Keratinocyte (primary cell): Measurements from ENCODE around the gene DOC2A. TPM values are rescaled to one million over a fixed set of nuclear protein-coding genes. Genes with fewer than 3 reads are reported as not detected.

Experiments used
- DNase-seq: peaks from one replicate; pipeline ENCODE4 v3.0.0-alpha.2; 2011; ENCODE audit warnings: low read depth, missing footprints, low spot score
- FAIRE-seq: peaks from 2 replicates; lab custom pipeline; 2011; peaks lifted over from hg19 to GRCh38; lab: Jason Lieb, UNC
- H2AFZ ChIP-seq: 2 replicates; pipeline ENCODE4 v1.6.0; 2012; ENCODE audit warnings: low read length, control low read depth, inconsistent platforms; ENCODE audit not compliant: control insufficient read depth
- H3K27ac ChIP-seq: 2 replicates; pipeline ENCODE4 v1.5.1; 2011; ENCODE audit warnings: low read length; ENCODE audit not compliant: control insufficient read depth, insufficient read depth
- H3K27me3 ChIP-seq: 3 replicates; pipeline ENCODE4 v1.6.0; 2011; ENCODE audit warnings: low read length; ENCODE audit not compliant: control insufficient read depth, insufficient read depth; ENCODE audit errors: extremely low read depth
- H3K36me3 ChIP-seq, 2 experiments: 2 replicates in 1 of 2; 3 replicates in 1 of 2; pipeline ENCODE4 v1.5.1; 2011; ENCODE audit warnings: low read length in 2 of 2, mild to moderate bottlenecking in 1 of 2; ENCODE audit not compliant: control insufficient read depth in 2 of 2, insufficient read depth in 2 of 2; ENCODE audit errors: extremely low read depth in 1 of 2
- H3K4me1 ChIP-seq: 3 replicates; pipeline ENCODE4 v1.5.1; 2011; ENCODE audit warnings: low read length; ENCODE audit not compliant: control insufficient read depth, insufficient read depth; ENCODE audit errors: extremely low read depth
- H3K4me2 ChIP-seq: 3 replicates; pipeline ENCODE4 v1.6.0; 2011; ENCODE audit warnings: low read depth, low read length; ENCODE audit not compliant: control insufficient read depth, insufficient read depth; ENCODE audit errors: extremely low read depth
- H3K4me3 ChIP-seq, 3 experiments: fragments of 200-600 bp in 1 of 3; sonication (generic) in 1 of 3; 2 replicates in 2 of 3; 3 replicates in 1 of 3; pipeline ENCODE4 v1.5.1; 2011 to 2016; ENCODE audit warnings: low read length in 3 of 3, mild to moderate bottlenecking in 3 of 3, control low read depth in 2 of 3, inconsistent platforms in 1 of 3, low read depth in 1 of 3, mixed read lengths in 1 of 3, mixed run types in 1 of 3, moderate library complexity in 1 of 3; ENCODE audit not compliant: control insufficient read depth in 2 of 3, insufficient read depth in 2 of 3; ENCODE audit errors: extremely low read depth in 1 of 3
- H3K79me2 ChIP-seq: 2 replicates; pipeline ENCODE4 v1.6.0; 2012; ENCODE audit warnings: low read length; ENCODE audit not compliant: control insufficient read depth, insufficient read depth
- H3K9ac ChIP-seq: 3 replicates; pipeline ENCODE4 v1.6.0; 2011; ENCODE audit warnings: low read length; ENCODE audit not compliant: control insufficient read depth, insufficient read depth; ENCODE audit errors: extremely low read depth
- H3K9me1 ChIP-seq: 3 replicates; pipeline ENCODE4 v1.6.0; 2011; ENCODE audit warnings: low read length; ENCODE audit not compliant: control insufficient read depth, insufficient read depth; ENCODE audit errors: extremely low read depth
- H3K9me3 ChIP-seq: 2 replicates; pipeline ENCODE4 v1.5.1; 2012; ENCODE audit warnings: low read depth, low read length; ENCODE audit not compliant: control insufficient read depth
- H4K20me1 ChIP-seq: 3 replicates; pipeline ENCODE4 v1.6.0; 2011; ENCODE audit warnings: low read length; ENCODE audit not compliant: control insufficient read depth, insufficient read depth; ENCODE audit errors: extremely low read depth
- CTCF ChIP-seq, 3 experiments: IDR thresholded peaks in 1 of 3; conservative IDR thresholded peaks in 1 of 3; optimal IDR thresholded peaks in 1 of 3; 2 replicates in 2 of 3; 3 replicates in 1 of 3; pipeline versions ENCODE3 to v1.5.1; 2011; ENCODE audit warnings: low read length in 3 of 3, mild to moderate bottlenecking in 3 of 3, moderate library complexity in 2 of 3, control low read depth in 1 of 3, inconsistent platforms in 1 of 3; ENCODE audit not compliant: insufficient read depth in 2 of 3; ENCODE audit errors: extremely low read depth in 1 of 3
- EZH2 ChIP-seq: IDR thresholded peaks from one replicate; pipeline ENCODE4 v1.6.1; 2012; ENCODE audit warnings: inconsistent platforms, mild to moderate bottlenecking, low read length, moderate library complexity
- dilution Hi-C: fragments of 300-500 bp; cut with MboI; formaldehyde crosslinking; loops from one replicate; pipeline ENCODE4 v1.7.0; 2020; ENCODE audit warnings: low sequenced_read_pairs; ENCODE audit not compliant: extremely low pct_ligation_motif_present
- polyA plus RNA-seq, 5 experiments: library from polyadenylated mRNA; depleted of rRNA in 3 of 5; stranded (reverse) in 3 of 5; stranded (forward) in 1 of 5; unstranded in 1 of 5; fragments of >200 nt; gene quantifications; 1 replicate in 1 of 5; 2 replicates in 3 of 5; 3 replicates in 1 of 5; pipeline versions ENCODE4 v1.2.1 to v1.2.3, GENCODE V29; 2011 to 2012; ENCODE audit warnings: missing spikeins in 2 of 5, low read depth in 1 of 5, low replicate concordance in 1 of 5

Gene DOC2A
- polyA plus RNA-seq, 1 donor (not counting 4 experiments of a cell fraction or from before 2014, with no cell fraction given) = 0.26 TPM

GRCh38 chr16:29982560-29983419, 28.0 kb downstream of the DOC2A start:
- Histone ChIP-seq H3K9ac (no peak overlapping the region), H3K27ac (no peak overlapping the region), H3K9me1 (no peaks in the 10 kb centered on the region), H4K20me1 (peaks cover under 1% of the 10 kb centered on the region), H3K27me3 (no peaks in the 10 kb centered on the region), H3K4me3 (no peak overlapping the region), H3K4me2 (no peak overlapping the region), H3K9me3 (no peaks in the 10 kb centered on the region), H3K4me1 (no peaks in the 10 kb centered on the region), H3K79me2 (peaks cover 5% of the 10 kb centered on the region), H2AFZ (no peak overlapping the region), H3K36me3 (peaks cover 56 to 68% of the 10 kb centered on the region in 2 experiments)
- TF ChIP-seq CTCF (optimal IDR thresholded peaks at IDR 0.05 in 1 of 3, IDR thresholded peaks at IDR 0.05 in 1 of 3, conservative IDR thresholded peaks at IDR 0.05 in 1 of 3; ENCODE audit: extremely low read depth in 1 of 3, insufficient read depth in 2 of 3, low read length in 3 of 3) = no peak
- no peak for TF ChIP-seq EZH2
- no peak for FAIRE-seq
- dilution Hi-C loops = no loop called here
- no peak for DNase-seq

DNA sequence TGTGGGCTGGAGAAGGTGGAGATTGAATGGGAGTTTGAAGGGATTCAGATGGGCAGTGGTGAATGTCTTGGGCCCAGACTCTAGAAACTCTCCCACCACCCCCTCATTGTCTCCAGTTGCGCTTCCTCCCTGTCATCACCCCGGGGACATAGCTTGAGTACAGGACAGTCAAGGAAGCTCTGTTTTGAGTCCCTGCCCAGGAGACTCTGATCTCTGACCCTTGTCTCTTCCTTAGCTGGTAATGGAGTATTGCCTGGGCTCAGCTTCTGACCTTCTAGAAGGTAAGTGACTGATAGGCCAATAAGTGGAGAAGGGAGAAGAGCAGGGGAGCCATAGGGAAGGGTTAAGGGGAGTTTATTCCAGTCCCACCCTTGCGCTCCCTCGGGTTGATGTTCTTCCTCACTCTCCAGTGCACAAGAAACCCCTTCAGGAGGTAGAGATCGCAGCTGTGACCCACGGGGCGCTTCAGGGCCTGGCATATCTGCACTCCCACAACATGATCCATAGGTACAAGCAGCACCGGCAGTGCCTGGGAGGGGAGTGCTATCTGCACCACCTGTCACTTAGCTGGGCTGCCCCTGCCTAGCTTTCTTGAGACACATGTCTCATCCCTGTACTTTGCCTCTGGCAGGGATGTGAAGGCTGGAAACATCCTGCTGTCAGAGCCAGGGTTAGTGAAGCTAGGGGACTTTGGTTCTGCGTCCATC, 32.1 kb downstream of the DOC2A start:
- peaks cover 4% of the 10 kb centered on the region for H3K9me1 ChIP-seq
- no peak overlapping the region for H3K9ac ChIP-seq
- H3K79me2 ChIP-seq = peaks cover 45% of the 10 kb centered on the region
- peaks cover 22% of the 10 kb centered on the region for H4K20me1 ChIP-seq
- no peak for TF ChIP-seq EZH2
- no peak for TF ChIP-seq CTCF (optimal IDR thresholded peaks at IDR 0.05 in 1 of 3, IDR thresholded peaks at IDR 0.05 in 1 of 3, conservative IDR thresholded peaks at IDR 0.05 in 1 of 3; ENCODE audit: extremely low read depth in 1 of 3, insufficient read depth in 2 of 3, low read length in 3 of 3)
- no peak overlapping the region for H2AFZ ChIP-seq
- no peak overlapping the region for H3K4me3 ChIP-seq
- no peaks in the 10 kb centered on the region for H3K9me3 ChIP-seq
- peaks cover 42 to 43% of the 10 kb centered on the region in 2 experiments for H3K36me3 ChIP-seq
- FAIRE-seq (no peak), DNase-seq (no peak)
- no peak overlapping the region for H3K27ac ChIP-seq
- H3K4me2 ChIP-seq = no peak overlapping the region
- dilution Hi-C loops = no loop called here
- no peaks in the 10 kb centered on the region for H3K27me3 ChIP-seq
- peaks cover 18% of the 10 kb centered on the region for H3K4me1 ChIP-seq
